Heart left ventricle (tissue), 16 donors: ENCODE results near the gene RIC8A. TPM values are rescaled to one million over a fixed set of nuclear protein-coding genes. Genes with fewer than 3 reads are reported as not detected.

Experiments
- ATAC-seq, 4 donors: fragments of 200-7000 bp; cut with Tn5 transposase; one replicate each; pipeline ENCODE4 v1.9.1; 2020 to 2022; ENCODE audit warnings: moderate library complexity in 4 of 4, mild to moderate bottlenecking in 3 of 4, moderate number of reproducible peaks in 1 of 4
- DNase-seq, 5 donors: peaks; one replicate each; pipeline ENCODE4 v3.0.0-alpha.2; 2020
- H3K27ac ChIP-seq, 12 donors: fragments of 200-600 bp; sonication (generic) in 4 of 12; one replicate each; pipeline versions ENCODE4 v1.5.0 to v1.8.0; 2016 to 2022; ENCODE audit warnings: mild to moderate bottlenecking in 2 of 12
- H3K27me3 ChIP-seq, 9 donors: fragments of 200-600 bp; sonication (generic) in 2 of 9; one replicate each; pipeline versions ENCODE4 v1.5.1 to v1.8.0; 2016 to 2022; ENCODE audit warnings: mild to moderate bottlenecking in 3 of 9
- H3K36me3 ChIP-seq, 9 donors: fragments of 200-600 bp; sonication (generic) in 2 of 9; one replicate each; pipeline versions ENCODE4 v1.5.0 to v1.8.0; 2018 to 2022; ENCODE audit warnings: mild to moderate bottlenecking in 2 of 9
- H3K4me1 ChIP-seq, 12 donors: fragments of 200-600 bp; sonication (generic) in 4 of 12; one replicate each; pipeline versions ENCODE4 v1.5.0 to v1.8.0; 2016 to 2022; ENCODE audit warnings: mild to moderate bottlenecking in 3 of 12
- H3K4me3 ChIP-seq, 12 donors: fragments of 200-600 bp; sonication (generic) in 4 of 12; one replicate each; pipeline versions ENCODE4 v1.5.0 to v1.8.0; 2017 to 2022; ENCODE audit warnings: mild to moderate bottlenecking in 9 of 12, moderate library complexity in 4 of 12
- H3K9me3 ChIP-seq, 12 donors: fragments of 200-600 bp; sonication (generic) in 4 of 12; one replicate each; pipeline versions ENCODE4 v1.5.0 to v1.8.0; 2016 to 2022; ENCODE audit warnings: mild to moderate bottlenecking in 1 of 12
- POLR2A ChIP-seq, 2 donors: fragments of 450-650 bp; IDR thresholded peaks; one replicate each; pipeline ENCODE4 v1.6.1; 2017; ENCODE audit warnings: antibody characterized with exemption in 2 of 2, mild to moderate bottlenecking in 2 of 2, moderate library complexity in 2 of 2
- WGBS, 4 donors: extraction: QIAGEN DNeasy Blood & Tissue Kit in 2 of 4; methylation state at CpG; one replicate each; pipeline versions ENCODE4 v1.1.5 to v1.1.7; 2013 to 2018; 5-methylcytosine and 5-hydroxymethylcytosine counted together
- intact Hi-C, 10 donors: fragments of 100-400 bp; cut with DNase I; formaldehyde crosslinking; loops; one replicate each; pipeline versions ENCODE4 v1.11.1 to v1.14.2; 2022
- polyA plus RNA-seq, 2 donors: library from polyadenylated mRNA; stranded (reverse); fragments of 200-250 nt; gene quantifications; one replicate each; pipeline ENCODE4 v1.2.3, GENCODE V29; 2013
- total RNA-seq, 9 donors: library from RNA; depleted of rRNA in 2 of 9; stranded (reverse); fragments of >200 nt in 2 of 9; fragmentation: NEBNext Ultra II Directional in 3 of 9; extraction: Animal tissue kit (Norgen Biotek cat#: 25700) in 3 of 9; gene quantifications; one replicate each; pipeline versions ENCODE4 v1.1.0 to v1.2.4, GENCODE V29; 2016 to 2023
- TF ChIP-seq, protein P1 (sequence below), 12 donors: fragments of 200-600 bp; sonication (generic) in 4 of 12; IDR thresholded peaks; one replicate each; pipeline versions ENCODE4 v1.5.0 to v1.8.0; 2018 to 2022; ENCODE audit warnings: antibody characterized with exemption in 12 of 12, mild to moderate bottlenecking in 5 of 12
- donor health status: ischemic (EF 13 %, LVEDD 7.1; RV severe dilation, severe dysfunction).
- donor health status: healthy with polysubstance abuse.
- donor health status: DM: no; HTN: yes; CAD: no.
- donor health status: DM: no; HTN: no; CAD: no.
- donor health status: ischemic (EF 25% LVEDD 6.9; RV normal size, moderate dysfunction).
- donor health status: ischemic (EF 25% LVEDD 5.7; RV mildly dilated, moderate dysfunction).
- donor health status: healthy.
- donor health status: DM: yes; HTN: yes; CAD: no.
- donor health status: ischemic (EF 35%, LVEDD 5.7; RV mildly dilated, moderate dysfunction).
- donor health status: nonischemic (EF 11% LVEDD 7.7; RV severe dilation, severe dysfunction).
- donor health status: DM: yes; HTN: yes; CAD: no.
- donor health status: PGD.
- donor health status: ischemic (EF 29% LVEDD 5.4; RV normal size, mild dysfunction).
- donor health status: nonischemic (EF 23%, LVEDD 6.1; RV moderate dilation, normal function).

The RIC8A gene
- total and polyA plus RNA-seq, 11 donors, result 32.7 to 99.5 (median 74.3) TPM

DNA sequence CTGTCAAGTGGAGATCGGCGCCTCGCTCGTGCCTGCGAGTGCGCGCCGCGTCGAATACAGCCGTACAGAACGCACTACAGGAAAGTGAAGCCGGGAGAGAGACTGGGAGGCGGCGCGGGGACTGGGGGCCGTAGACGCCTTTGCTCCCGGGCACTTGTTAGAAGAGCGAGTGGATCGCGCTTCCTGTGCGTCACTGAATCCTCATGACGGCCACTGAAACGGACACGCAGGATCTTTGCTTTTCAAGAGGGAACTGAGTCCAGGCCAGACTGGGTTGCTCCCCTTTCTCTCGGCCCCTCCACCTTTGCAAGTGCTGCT lies 314 bp downstream of the RIC8A start:
- Histone ChIP-seq H3K4me1 (peaks cover 19 to 59% (median 38%) of the 10 kb centered on the region in 12 donors), H3K9me3 (no peaks in the 10 kb centered on the region), H3K27ac (peak overlapping the region; percentile 96 to 100 (median 99)), H3K27me3 (no peaks in the 10 kb centered on the region), H3K36me3 (peaks cover 0 to 65% (median 60%) of the 10 kb centered on the region in 9 donors), H3K4me3 (peak overlapping the region; percentile 65 to 100 (median 89))
- TF ChIP-seq POLR2A (IDR thresholded peaks at IDR 0.05), result no peak
- TF ChIP-seq, protein P1, sequence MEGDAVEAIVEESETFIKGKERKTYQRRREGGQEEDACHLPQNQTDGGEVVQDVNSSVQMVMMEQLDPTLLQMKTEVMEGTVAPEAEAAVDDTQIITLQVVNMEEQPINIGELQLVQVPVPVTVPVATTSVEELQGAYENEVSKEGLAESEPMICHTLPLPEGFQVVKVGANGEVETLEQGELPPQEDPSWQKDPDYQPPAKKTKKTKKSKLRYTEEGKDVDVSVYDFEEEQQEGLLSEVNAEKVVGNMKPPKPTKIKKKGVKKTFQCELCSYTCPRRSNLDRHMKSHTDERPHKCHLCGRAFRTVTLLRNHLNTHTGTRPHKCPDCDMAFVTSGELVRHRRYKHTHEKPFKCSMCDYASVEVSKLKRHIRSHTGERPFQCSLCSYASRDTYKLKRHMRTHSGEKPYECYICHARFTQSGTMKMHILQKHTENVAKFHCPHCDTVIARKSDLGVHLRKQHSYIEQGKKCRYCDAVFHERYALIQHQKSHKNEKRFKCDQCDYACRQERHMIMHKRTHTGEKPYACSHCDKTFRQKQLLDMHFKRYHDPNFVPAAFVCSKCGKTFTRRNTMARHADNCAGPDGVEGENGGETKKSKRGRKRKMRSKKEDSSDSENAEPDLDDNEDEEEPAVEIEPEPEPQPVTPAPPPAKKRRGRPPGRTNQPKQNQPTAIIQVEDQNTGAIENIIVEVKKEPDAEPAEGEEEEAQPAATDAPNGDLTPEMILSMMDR (IDR thresholded peaks at IDR 0.05), result no peak
- 0 to 1% (median 1%) methylated on average over 14 to 27 of the region's 27 CpGs for WGBS, 4 donors
- DNase-seq (peak in 4 of 5 donors; percentile 48 to 75 (median 62)), ATAC-seq (peak in 3 of 4 donors; percentile 3 to 29 (median 11))
- intact Hi-C loops, result loop anchor here in 9 of 10 donors (1.0 to 10.0 kb wide), 14 partner anchors 27 to 307 kb away; partner anchors contain the start of genes PSMD13 (in 4 of the 9), SIRT3 (in 4 of the 9), PTDSS2 (in 3 of the 9) and RNH1 (in 3 of the 9)

DNA sequence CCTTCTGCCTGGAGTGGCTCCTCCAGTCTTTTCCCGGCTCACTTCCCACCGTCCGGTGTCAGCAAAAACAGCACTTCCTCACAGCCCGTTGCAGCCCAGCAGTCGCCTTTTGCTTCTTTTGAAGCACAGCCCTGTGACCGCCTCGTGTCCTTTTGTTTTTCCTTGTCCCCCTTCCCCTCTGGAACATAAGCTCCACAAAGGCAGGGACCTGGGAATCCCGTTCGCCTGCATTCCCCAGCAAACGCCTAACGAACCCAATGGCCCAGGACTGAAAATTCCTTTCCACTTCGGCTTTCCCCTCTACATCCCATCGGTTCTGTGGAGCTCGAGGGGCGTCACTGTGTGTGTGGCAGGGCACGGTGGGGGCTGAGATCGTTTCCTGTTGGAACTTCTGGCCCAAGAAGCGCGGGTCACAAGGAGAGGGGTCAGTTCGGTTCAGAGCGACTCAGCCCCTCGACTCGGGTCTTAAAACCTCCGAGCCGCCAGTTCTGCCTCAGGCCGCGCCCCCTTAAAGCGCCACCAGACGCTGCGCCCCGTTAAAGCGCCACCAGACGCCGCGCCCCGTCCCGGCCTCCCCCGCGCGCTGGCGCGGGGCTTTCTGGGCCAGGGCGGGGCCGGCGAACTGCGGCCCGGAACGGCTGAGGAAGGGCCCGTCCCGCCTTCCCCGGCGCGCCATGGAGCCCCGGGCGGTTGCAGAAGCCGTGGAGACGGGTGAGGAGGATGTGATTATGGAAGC lies 841 bp downstream of the RIC8A start:
- Histone ChIP-seq H3K4me1 (peaks cover 19 to 59% (median 36%) of the 10 kb centered on the region in 12 donors), H3K27ac (peak overlapping the region; percentile 96 to 100 (median 99)), H3K27me3 (no peaks in the 10 kb centered on the region), H3K9me3 (no peaks in the 10 kb centered on the region), H3K36me3 (peaks cover 0 to 65% (median 60%) of the 10 kb centered on the region in 9 donors), H3K4me3 (peak overlapping the region; percentile 65 to 100 (median 89))
- intact Hi-C loops, result loop anchor here in 9 of 10 donors (1.0 to 10.0 kb wide), 14 partner anchors 26 to 306 kb away; partner anchors contain the start of genes PTDSS2 (in 3 of the 9), RNH1 (in 3 of the 9), IFITM2 (in 2 of the 9) and PSMD13 (in 2 of the 9)
- WGBS, 4 donors, result 0 to 1% (median 0%) methylated on average over 33 to 57 of the region's 57 CpGs
- TF ChIP-seq, protein P1 (IDR thresholded peaks at IDR 0.05), result no peak
- TF ChIP-seq POLR2A (IDR thresholded peaks at IDR 0.05), result peak; percentile 23 to 83
- ATAC-seq (peak; percentile 57 to 81 (median 76)), DNase-seq (peak; percentile 84 to 92 (median 86))

DNA sequence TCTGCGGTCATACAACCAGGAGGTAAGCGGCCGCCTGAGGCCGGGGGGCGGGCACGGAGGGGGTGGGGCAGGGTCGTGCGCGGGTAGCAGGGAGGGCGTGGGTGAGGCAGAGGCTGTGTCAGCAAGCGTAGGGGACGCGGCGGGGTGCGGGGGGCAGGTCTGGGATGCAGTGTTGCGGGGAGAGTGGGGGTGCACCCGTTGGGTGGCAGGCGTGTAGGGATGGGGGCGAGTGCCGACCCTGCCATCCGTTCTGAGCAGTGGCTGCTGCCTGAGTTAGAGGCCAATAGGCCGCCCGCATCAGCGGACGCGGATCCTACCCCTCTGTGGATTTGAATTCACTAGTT lies 1.4 kb downstream of the RIC8A start:
- peak in 1 of 5 donors; percentile 63 for DNase-seq
- Histone ChIP-seq H3K36me3 (peaks cover 0 to 65% (median 60%) of the 10 kb centered on the region in 9 donors), H3K27me3 (no peaks in the 10 kb centered on the region), H3K4me3 (peak overlapping the region; percentile 65 to 100 (median 89)), H3K9me3 (no peaks in the 10 kb centered on the region), H3K4me1 (peaks cover 19 to 53% (median 36%) of the 10 kb centered on the region in 12 donors), H3K27ac (peak overlapping the region; percentile 96 to 100 (median 99))
- ATAC-seq, result peak in 1 of 4 donors; percentile 5
- no peak for TF ChIP-seq POLR2A (IDR thresholded peaks at IDR 0.05)
- TF ChIP-seq, protein P1 (IDR thresholded peaks at IDR 0.05), result no peak
- intact Hi-C loops, result loop anchor here in 9 of 10 donors (1.0 to 10.0 kb wide), 14 partner anchors 26 to 306 kb away; partner anchors contain the start of genes PTDSS2 (in 3 of the 9), RNH1 (in 3 of the 9), IFITM2 (in 2 of the 9) and PSMD13 (in 2 of the 9)
- WGBS, 4 donors, result 0 to 2% (median 1%) methylated on average over 21 to 26 of the region's 26 CpGs
